Spleen (tissue), 7 donors: ENCODE measurements around the gene ARHGAP24.

Experiments
- POLR2A ChIP-seq, 3 donors: fragments of 450-650 bp; IDR thresholded peaks; one replicate each; pipeline ENCODE4 v1.5.1; 2017; ENCODE audit warnings: antibody characterized with exemption in 3 of 3, mild to moderate bottlenecking in 1 of 3
- POLR2AphosphoS5 ChIP-seq, 3 donors: sonication (generic); formaldehyde crosslinking; IDR thresholded peaks; one replicate each; pipeline ENCODE4 v1.5.1; 2017; ENCODE audit warnings: antibody characterized with exemption in 3 of 3
- TF ChIP-seq, protein P1 (sequence below), 11 experiments: fragments of 200-600 bp in 7 of 11; fragments of 450-650 bp in 4 of 11; sonication (generic) in 4 of 11; IDR thresholded peaks in 8 of 11; conservative IDR thresholded peaks in 3 of 11; 1 replicate in 7 of 11; 2 replicates in 4 of 11; pipeline versions ENCODE4 v1.4.0 to v1.8.0; 2016 to 2021; ENCODE audit warnings: antibody characterized with exemption in 11 of 11, inconsistent platforms in 4 of 11, mild to moderate bottlenecking in 1 of 11
- donor health status: DM: no; HTN: no; CAD: no; lungs with moderate emphysema.
- donor health status: DM: no; HTN: no; CAD: no.
- donor health status: DM: no; HTN: no; CAD: no.

DNA sequence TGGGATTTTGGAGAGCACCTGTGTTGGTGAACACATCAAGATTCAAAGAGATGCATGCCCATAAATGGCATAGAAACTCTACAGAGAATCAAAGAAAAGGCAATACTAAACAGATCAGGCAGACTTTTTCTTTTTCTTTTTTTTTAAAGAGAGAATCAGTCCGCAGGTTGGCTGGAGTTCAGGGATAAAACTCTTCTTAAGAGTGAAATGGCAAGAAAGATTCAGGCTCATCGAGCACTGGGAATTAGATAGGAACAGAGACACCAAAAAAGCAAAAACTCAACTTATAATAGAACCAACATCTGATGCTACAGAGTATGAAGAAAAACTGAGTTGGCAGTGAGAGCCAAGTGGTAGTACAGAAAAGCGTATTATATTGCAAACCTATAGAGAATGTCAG lies 314.3 kb downstream of the ARHGAP24 start:
- TF ChIP-seq, protein P1, sequence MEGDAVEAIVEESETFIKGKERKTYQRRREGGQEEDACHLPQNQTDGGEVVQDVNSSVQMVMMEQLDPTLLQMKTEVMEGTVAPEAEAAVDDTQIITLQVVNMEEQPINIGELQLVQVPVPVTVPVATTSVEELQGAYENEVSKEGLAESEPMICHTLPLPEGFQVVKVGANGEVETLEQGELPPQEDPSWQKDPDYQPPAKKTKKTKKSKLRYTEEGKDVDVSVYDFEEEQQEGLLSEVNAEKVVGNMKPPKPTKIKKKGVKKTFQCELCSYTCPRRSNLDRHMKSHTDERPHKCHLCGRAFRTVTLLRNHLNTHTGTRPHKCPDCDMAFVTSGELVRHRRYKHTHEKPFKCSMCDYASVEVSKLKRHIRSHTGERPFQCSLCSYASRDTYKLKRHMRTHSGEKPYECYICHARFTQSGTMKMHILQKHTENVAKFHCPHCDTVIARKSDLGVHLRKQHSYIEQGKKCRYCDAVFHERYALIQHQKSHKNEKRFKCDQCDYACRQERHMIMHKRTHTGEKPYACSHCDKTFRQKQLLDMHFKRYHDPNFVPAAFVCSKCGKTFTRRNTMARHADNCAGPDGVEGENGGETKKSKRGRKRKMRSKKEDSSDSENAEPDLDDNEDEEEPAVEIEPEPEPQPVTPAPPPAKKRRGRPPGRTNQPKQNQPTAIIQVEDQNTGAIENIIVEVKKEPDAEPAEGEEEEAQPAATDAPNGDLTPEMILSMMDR (IDR thresholded peaks at IDR 0.05 in 8 of 11, conservative IDR thresholded peaks at IDR 0.05 in 3 of 11) = no peak
- TF ChIP-seq POLR2AphosphoS5 (IDR thresholded peaks at IDR 0.05) (no peak), POLR2A (IDR thresholded peaks at IDR 0.05) (no peak)
